GM19328 (cell line): ENCODE results near the gene EPS8.

Source experiments
- ATAC-seq: cut with Tn5 transposase; IDR thresholded peaks from one replicate; pipeline ENCODE4 v1.9.1; 2021; ENCODE audit warnings: mild to moderate bottlenecking, moderate library complexity; ENCODE audit not compliant: unreplicated experiment

The EPS8 gene

DNA sequence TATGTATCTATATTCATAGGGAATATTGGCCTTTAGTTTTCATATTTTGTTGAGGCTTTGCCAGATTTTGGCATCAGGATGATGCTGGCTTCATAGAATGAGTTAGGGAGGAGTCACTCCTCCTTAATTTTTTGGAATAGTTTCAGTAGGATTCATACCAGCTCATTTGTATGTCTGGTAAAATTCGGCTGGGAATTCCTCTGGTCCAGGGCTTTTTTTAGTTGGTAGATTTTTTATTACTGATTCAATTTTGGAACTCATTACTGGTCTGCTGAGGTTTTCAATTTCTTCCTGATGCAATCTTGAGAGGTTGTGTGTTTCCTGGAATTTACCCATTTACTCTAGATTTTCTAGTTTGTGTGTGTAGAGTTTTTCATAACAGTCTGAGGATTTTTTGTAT, 175.2 kb downstream of the EPS8 start:
- ATAC-seq, result no peak

DNA sequence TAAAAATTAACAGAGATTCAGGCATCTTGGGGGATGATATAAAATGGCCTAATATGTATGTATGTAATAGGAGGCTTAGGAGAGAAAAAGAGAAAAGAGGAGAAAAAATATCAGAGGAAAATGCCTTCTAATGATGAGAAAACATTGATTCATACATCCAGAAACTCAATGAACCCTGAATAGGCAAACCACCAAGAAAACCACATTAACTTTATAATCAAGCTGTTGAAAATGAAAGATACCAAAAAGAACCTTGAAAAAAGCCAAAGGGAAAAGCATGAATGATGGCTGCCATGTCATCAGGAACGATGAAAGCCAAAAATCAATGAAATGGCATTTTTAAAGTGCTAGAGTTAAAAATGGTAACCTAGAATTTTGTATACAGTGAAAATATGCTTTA, 180.2 kb downstream of the EPS8 start:
- ATAC-seq, result no peak

GRCh38 chr12:15608406-15608805, 180.8 kb downstream of the EPS8 start:
- ATAC-seq, result no peak

DNA sequence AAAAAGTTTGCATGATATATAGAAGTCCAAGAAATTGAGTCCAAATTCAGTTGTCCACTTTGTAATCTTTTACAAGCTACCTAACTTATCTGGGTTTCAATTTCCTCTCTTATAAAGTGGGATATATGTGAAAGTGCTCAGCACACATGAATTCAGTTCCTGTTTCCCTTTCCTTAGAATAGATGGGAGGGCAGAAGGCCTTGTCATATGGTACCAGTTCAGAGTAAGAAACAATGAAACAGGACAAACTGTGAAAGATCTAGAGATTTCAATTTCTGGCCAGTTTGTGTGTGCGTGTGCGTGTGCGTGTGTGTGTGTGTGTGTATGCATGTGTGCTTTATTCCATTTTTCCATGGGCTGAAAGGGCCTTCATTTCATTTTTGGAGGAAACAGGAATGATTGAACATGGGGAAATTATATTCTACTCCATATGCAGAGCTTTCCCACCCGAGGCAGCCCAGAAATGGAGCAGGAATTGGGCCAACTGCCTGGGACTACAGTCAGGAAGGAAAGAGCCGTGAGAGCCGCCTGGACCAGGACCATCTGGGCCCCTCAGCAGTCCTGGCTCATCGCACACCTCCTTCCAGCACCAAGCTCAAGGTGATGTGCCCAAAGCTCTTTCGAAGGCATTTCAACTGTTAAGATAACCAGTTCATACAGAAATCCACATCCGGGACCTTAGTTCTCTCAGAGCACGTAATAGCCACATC, 183.2 kb downstream of the EPS8 start:
- no peak for ATAC-seq

DNA sequence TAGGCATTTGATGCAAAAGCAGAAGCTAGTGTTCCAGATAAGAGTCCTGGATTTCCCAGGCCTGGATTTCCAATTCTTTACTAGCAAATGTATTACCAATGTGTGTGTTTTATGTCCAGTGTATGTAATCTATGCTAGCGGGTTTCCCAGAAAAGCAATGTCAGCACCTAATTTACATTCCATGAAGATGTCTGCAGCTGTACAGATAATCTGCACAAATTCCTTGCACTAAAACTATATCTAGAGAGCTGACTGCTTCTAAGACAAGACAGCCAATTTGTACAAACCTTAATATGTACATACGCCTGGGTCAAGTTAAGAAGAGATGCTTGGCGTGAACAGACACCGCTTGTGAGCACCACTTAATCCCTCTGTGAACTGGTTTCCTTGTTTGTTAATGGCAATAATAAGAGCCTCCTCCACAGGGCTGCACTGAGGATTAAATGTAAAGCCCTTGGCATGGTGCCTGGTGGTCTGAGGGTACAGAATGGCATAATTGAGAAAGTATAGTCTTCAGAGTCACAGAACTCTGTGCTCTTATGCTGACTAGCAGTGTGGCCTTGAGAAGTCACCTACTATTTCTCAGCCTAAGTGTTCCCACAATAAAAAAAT, 185.6 kb downstream of the EPS8 start:
- no peak for ATAC-seq

DNA sequence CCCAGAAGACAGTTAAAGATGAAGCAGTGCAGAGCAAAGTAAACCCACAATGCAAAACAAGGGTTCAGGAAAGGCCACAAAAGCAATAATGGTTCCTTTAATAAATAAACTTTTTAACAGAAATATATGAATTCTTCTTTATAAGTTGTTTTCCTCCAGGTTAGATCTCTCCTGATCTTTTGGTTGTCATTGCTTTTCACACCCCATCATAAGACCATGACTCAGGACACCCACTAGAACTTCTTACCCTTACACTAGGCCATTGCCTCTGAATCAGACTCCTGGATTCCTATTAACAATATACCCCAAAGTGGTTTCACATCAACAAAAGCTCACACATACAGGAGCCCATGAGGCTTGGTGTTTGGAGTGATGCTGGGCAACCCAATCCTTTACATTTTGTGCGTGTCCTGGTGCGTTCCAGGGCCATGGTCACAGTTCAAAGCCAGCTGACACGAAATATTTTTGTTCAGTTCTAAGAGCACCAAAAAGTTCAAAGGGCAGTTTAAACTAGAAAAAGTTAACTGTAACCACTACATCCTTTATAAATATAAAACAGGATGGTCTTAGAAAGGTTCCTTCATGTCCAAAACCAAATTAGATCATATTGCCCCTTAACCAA, 187.0 kb downstream of the EPS8 start:
- no peak for ATAC-seq

DNA sequence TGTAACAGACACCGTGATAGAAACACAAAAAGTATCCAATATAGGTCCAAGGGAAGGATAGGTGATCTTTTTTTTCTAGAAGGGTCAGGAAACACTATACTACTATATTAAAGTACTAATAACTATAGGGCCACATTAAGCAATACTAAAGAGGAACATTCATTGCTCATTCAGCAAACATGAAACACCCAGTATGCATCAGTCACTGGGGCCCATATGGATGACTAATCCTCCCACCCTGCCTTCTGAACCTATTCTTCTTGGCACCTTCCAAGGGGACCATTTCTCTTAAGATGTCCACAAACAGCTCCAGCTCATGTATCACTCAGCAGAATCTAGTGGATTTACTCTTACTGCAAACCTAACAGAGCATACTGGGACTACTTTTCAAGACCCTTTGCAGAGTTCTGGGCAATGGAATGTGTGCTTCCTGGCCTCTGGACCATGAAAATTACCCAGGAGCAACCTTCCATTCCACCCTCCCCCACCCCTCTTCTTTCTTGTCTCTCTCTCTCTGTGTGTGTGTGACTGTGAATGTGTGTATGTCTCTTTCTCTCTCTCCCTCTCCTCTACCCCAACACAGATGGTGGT, 187.9 kb downstream of the EPS8 start:
- no peak for ATAC-seq

GRCh38 chr12:15600223-15600935, 188.8 kb downstream of the EPS8 start:
- no peak for ATAC-seq

- no peak for ATAC-seq
These were observed 189.7 kb downstream of the EPS8 start for GRCh38 chr12:15599266-15600037.

GRCh38 chr12:15597125-15597830, 191.9 kb downstream of the EPS8 start:
- ATAC-seq, result no peak

GRCh38 chr12:15596174-15596573, 193.0 kb downstream of the EPS8 start:
- no peak for ATAC-seq

DNA sequence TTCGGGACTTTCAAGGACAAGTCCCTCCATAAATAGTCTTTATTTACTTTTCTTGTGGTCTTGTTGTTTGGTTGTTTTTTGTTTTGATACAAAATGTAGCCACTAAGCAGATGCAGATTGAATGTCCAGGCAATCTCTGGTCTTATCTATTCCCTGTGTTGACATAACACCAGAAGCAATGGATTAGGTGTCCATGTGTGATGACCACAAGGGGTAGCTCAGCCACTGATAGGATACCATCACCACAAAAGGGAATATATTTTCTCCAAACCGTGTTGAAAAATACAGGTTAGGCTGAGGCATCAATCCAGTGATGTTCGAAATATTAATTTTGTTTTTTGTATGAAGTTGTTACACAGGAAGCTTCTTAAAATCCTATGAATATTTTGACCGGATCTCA, 196.3 kb downstream of the EPS8 start:
- no peak for ATAC-seq

- no peak for ATAC-seq
These were observed 197.4 kb downstream of the EPS8 start for GRCh38 chr12:15591811-15592210.

DNA sequence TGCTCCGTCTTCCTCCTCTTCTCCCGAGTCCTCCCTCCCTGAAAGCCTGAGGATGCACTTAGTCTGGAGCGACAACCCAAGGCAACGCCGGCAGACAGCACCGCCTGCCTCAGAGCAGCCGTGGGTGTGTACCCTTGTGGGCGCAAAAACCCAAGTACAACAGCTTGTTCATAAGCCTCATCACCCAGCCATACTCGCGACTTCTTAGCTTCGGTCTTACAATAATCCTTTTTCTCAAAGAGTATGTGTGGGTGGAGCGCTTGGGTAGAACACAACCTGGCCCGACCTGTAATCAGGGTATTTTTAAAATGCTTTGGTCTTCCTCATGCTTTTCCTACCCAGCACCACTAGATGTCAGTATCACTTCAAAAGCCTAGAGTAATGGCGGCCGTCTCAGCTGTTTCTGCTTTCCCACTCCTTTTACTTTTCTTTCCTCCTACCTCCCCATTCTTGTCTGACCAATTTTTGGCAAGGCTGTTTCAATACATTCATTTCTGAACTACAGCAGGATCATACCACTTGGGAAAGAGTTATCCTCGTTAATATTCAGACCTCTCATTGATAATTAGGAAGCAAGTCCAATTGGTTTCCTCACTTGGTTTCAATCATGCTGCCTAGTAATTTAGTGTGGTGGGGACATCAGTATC, 198.9 kb downstream of the EPS8 start:
- peak; percentile 80 for ATAC-seq

DNA sequence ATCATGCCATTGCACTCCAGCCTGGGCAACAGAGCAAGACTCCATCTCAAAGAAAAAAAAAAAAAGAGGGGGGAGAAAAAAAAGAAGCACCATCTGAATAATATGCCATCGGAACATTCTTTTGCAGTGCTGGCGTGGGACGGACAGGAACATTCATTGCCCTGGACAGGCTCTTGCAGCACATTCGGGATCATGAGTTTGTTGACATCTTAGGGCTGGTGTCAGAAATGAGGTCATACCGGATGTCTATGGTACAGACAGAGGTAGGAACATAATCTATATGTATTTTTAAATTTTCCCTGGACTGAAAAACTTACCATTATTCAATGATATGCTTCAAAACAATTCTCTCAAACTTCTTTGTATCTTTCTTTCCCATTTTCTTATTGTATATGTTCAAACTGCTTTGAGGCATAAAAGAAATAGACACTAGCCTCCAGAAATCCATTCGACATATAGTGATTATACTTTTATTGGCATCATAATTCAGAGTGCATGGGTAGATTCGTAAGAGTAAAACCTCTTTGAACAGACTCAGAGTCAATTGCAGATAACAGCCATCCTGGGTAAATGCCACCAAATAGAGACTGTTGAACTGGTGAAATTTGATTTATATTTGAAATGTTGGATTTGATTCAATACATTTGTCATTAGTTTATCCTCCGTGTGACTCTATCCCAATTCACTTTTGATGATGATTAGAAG, 199.7 kb downstream of the EPS8 start:
- ATAC-seq, result no peak

DNA sequence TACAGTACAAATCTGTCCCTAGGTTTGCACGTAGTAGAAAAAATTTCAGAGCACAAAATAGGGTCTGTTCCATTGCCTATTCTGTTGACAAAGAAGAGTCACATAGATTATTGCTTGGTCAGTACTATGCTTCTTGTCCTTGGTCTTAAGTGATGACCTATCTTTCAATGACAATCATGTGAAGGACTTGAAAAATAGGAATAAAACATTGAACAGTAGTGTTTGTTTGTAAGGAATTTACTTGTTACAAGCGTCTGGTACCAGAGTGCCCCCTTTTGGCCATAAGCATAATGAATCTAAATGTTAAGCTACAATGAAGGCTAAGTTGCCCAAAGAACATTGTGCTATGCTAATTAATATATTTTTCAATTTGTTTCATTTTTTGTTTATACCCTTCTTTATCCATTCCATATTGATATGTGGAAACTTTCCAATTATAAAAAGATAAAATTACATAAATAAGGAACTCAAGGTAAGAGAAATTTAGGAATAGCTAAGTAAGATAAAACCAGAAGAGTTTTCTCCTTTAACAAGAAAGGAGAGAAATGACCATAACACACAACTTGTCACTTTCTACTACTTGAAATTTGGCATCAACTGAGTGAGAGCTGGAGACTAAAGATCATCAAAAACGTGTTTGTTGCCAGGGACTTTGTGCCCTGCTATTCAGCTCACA, 204.7 kb downstream of the EPS8 start:
- no peak for ATAC-seq

- no peak for ATAC-seq
These were observed 205.4 kb downstream of the EPS8 start for GRCh38 chr12:15583804-15584203.

- ATAC-seq, result no peak
These were observed 208.2 kb downstream of the EPS8 start for GRCh38 chr12:15581006-15581405.
